ENCODE measurements around the gene PRKN.

PRKN gene

GRCh38 chr6:162123797-162124196, 603.8 kb downstream of the PRKN start:
- Histone ChIP-seq H3K4me1 (ENCODE audit: low read length) (no peaks in the 10 kb centered on the region), H3K36me3 (replicated peaks; ENCODE audit: insufficient read depth, low read length) (no peaks in the 10 kb centered on the region), H2AFZ (ENCODE audit: low read length) (no peak overlapping the region), H3K27me3 (replicated peaks; ENCODE audit: insufficient read depth, low read length) (no peaks in the 10 kb centered on the region), H3K9me2 (replicated peaks; ENCODE audit: insufficient read depth, low read length) (no peaks in the 10 kb centered on the region), H3K9me3 (replicated peaks; ENCODE audit: insufficient read depth, low read length) (no peaks in the 10 kb centered on the region), H3K4me3 (ENCODE audit: low read length) (no peak overlapping the region), H4K20me1 (ENCODE audit: insufficient read depth, low read length) (no peaks in the 10 kb centered on the region), H3F3A (ENCODE audit: insufficient read depth, low read length) (no peaks in the 10 kb centered on the region), H3K9ac (ENCODE audit: low read length) (no peak overlapping the region), H3K79me2 (ENCODE audit: low read length) (no peaks in the 10 kb centered on the region), H3K27ac (ENCODE audit: low read length) (no peak overlapping the region), H3K4me2 (ENCODE audit: low read depth, low read length) (no peak overlapping the region)
- TF ChIP-seq CTCF (IDR thresholded peaks at IDR 0.05; ENCODE audit: low read length) (peak; percentile 30), EZH2phosphoT487 (IDR thresholded peaks at IDR 0.05; ENCODE audit: low read length) (no peak), EZH2 (optimal IDR thresholded peaks at IDR 0.05; ENCODE audit: low read depth, low read length) (no peak)
- DNase-seq: no peak

GRCh38 chr6:162119341-162119740, 608.2 kb downstream of the PRKN start:
- no peak overlapping the region for H3K9ac ChIP-seq (ENCODE audit: low read length)
- no peaks in the 10 kb centered on the region for H3K27me3 ChIP-seq (replicated peaks; ENCODE audit: insufficient read depth, low read length)
- H3K79me2 ChIP-seq (ENCODE audit: low read length): no peaks in the 10 kb centered on the region
- no peak overlapping the region for H3K27ac ChIP-seq (ENCODE audit: low read length)
- H3K9me3 ChIP-seq (replicated peaks; ENCODE audit: insufficient read depth, low read length): no peaks in the 10 kb centered on the region
- TF ChIP-seq CTCF (IDR thresholded peaks at IDR 0.05; ENCODE audit: low read length): no peak
- TF ChIP-seq EZH2phosphoT487 (IDR thresholded peaks at IDR 0.05; ENCODE audit: low read length): no peak
- no peak for TF ChIP-seq EZH2 (optimal IDR thresholded peaks at IDR 0.05; ENCODE audit: low read depth, low read length)
- no peak overlapping the region for H3K4me2 ChIP-seq (ENCODE audit: low read depth, low read length)
- no peaks in the 10 kb centered on the region for H3K4me1 ChIP-seq (ENCODE audit: low read length)
- no peak for DNase-seq
- H3K36me3 ChIP-seq (replicated peaks; ENCODE audit: insufficient read depth, low read length): no peaks in the 10 kb centered on the region
- no peaks in the 10 kb centered on the region for H4K20me1 ChIP-seq (ENCODE audit: insufficient read depth, low read length)
- no peak overlapping the region for H3K4me3 ChIP-seq (ENCODE audit: low read length)
- H3K9me2 ChIP-seq (replicated peaks; ENCODE audit: insufficient read depth, low read length): no peaks in the 10 kb centered on the region
- no peak overlapping the region for H2AFZ ChIP-seq (ENCODE audit: low read length)
- H3F3A ChIP-seq (ENCODE audit: insufficient read depth, low read length): no peaks in the 10 kb centered on the region

GRCh38 chr6:162118706-162119105, 608.9 kb downstream of the PRKN start:
- Histone ChIP-seq H3K27me3 (replicated peaks; ENCODE audit: insufficient read depth, low read length) (no peaks in the 10 kb centered on the region), H3K79me2 (ENCODE audit: low read length) (no peaks in the 10 kb centered on the region), H3K27ac (ENCODE audit: low read length) (no peak overlapping the region), H3F3A (ENCODE audit: insufficient read depth, low read length) (no peaks in the 10 kb centered on the region), H3K4me2 (ENCODE audit: low read depth, low read length) (no peak overlapping the region), H3K36me3 (replicated peaks; ENCODE audit: insufficient read depth, low read length) (no peaks in the 10 kb centered on the region), H3K4me1 (ENCODE audit: low read length) (no peaks in the 10 kb centered on the region), H2AFZ (ENCODE audit: low read length) (no peak overlapping the region), H3K9me2 (replicated peaks; ENCODE audit: insufficient read depth, low read length) (no peaks in the 10 kb centered on the region), H3K4me3 (ENCODE audit: low read length) (no peak overlapping the region), H3K9ac (ENCODE audit: low read length) (no peak overlapping the region), H3K9me3 (replicated peaks; ENCODE audit: insufficient read depth, low read length) (no peaks in the 10 kb centered on the region), H4K20me1 (ENCODE audit: insufficient read depth, low read length) (no peaks in the 10 kb centered on the region)
- DNase-seq: no peak
- TF ChIP-seq EZH2 (optimal IDR thresholded peaks at IDR 0.05; ENCODE audit: low read depth, low read length): no peak
- TF ChIP-seq EZH2phosphoT487 (IDR thresholded peaks at IDR 0.05; ENCODE audit: low read length): no peak
- no peak for TF ChIP-seq CTCF (IDR thresholded peaks at IDR 0.05; ENCODE audit: low read length)
